Stimulated activated naive B cell treated with anti-CD40 and anti-IgM and Interleukin-4, amounts not matched to agents 10 μg/mL and 1 μg/mL and 100 μg/mL, for 72 hours (primary cell): ENCODE data around the gene KRT39.

Source experiments
- ATAC-seq, 2 donors: fragments of 150-1000 bp; cut with Tn5 transposase; replicated peaks; 2 replicates each; pipeline ENCODE4 v1.10.0; 2021; ENCODE audit warnings: moderate library complexity in 1 of 2
- DNase-seq: peaks from one replicate; pipeline ENCODE4 v3.0.0; 2021
- H3K27ac Mint-ChIP-seq: one replicate; pipeline ENCODE4 v1.8.0; 2022; ENCODE audit warnings: mild to moderate bottlenecking, mixed read lengths
- H3K27me3 Mint-ChIP-seq, 2 donors: one replicate each; pipeline ENCODE4 v1.8.0; 2022; ENCODE audit warnings: mixed read lengths in 2 of 2
- H3K36me3 Mint-ChIP-seq, 2 donors: one replicate each; pipeline ENCODE4 v1.8.0; 2022; ENCODE audit warnings: mixed read lengths in 2 of 2, mild to moderate bottlenecking in 1 of 2
- H3K4me1 Mint-ChIP-seq, 2 donors: one replicate each; pipeline ENCODE4 v1.8.0; 2022; ENCODE audit warnings: mixed read lengths in 2 of 2, mild to moderate bottlenecking in 1 of 2
- H3K4me3 Mint-ChIP-seq, 2 donors: one replicate each; pipeline ENCODE4 v1.8.0; 2022; ENCODE audit warnings: mild to moderate bottlenecking in 2 of 2, mixed read lengths in 2 of 2, moderate library complexity in 1 of 2
- H3K9me3 Mint-ChIP-seq, 2 donors: one replicate each; pipeline ENCODE4 v1.8.0; 2022; ENCODE audit warnings: mixed read lengths in 2 of 2, mild to moderate bottlenecking in 1 of 2

Gene KRT39

DNA sequence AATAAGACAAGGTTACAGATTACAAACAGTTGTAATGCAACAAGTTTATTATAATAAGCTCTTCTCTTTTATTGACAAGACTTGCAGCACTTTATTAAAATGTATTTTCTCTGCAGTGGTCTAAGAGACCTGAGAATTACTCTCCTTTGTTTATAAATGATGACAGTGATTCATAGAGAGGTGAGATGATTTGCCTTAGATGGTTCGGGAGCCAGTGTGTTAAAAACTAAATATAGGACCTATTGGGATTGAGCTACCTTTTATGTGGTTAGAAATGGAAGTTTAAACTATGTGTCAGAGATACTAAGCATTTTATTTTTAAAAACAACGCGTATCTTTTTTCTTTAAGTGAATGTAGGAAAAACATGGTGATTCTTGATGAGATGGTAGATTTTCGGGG, 30.1 kb upstream of the KRT39 start:
- ATAC-seq (no peak), DNase-seq (no peak)
- no peaks in the 10 kb centered on the region for H3K9me3 Mint-ChIP-seq
- no peak overlapping the region for H3K27ac Mint-ChIP-seq
- peaks cover 0 to 2% of the 10 kb centered on the region in 2 donors for H3K36me3 Mint-ChIP-seq
- H3K4me1 Mint-ChIP-seq, result no peaks in the 10 kb centered on the region
- H3K4me3 Mint-ChIP-seq, result no peak overlapping the region
- H3K27me3 Mint-ChIP-seq, result peaks cover 31 to 49% of the 10 kb centered on the region in 2 donors

DNA sequence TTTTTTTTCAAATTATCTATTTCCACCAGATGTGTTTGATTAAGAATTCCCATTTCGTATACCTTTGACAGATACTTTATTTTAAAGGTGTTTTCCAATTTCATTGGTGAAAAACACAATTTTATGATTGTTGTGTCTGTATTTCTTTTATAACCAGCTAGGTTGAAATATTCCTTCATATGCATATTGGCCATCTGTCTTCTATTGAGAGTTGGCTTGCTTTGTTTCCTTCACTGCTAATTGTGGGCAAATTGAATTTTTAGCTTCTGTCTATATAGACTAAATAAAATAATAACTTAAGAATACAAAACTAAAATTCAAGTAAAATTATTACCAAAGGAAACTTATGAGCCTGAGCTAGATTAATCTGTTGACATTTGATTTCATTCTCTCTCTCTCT, 28.4 kb upstream of the KRT39 start:
- ATAC-seq (no peak), DNase-seq (no peak)
- Mint-ChIP-seq H3K9me3 (no peaks in the 10 kb centered on the region), H3K4me3 (no peak overlapping the region), H3K27me3 (peaks cover 34 to 54% of the 10 kb centered on the region in 2 donors), H3K4me1 (no peaks in the 10 kb centered on the region), H3K36me3 (peaks cover 0 to 2% of the 10 kb centered on the region in 2 donors), H3K27ac (no peak overlapping the region)

DNA sequence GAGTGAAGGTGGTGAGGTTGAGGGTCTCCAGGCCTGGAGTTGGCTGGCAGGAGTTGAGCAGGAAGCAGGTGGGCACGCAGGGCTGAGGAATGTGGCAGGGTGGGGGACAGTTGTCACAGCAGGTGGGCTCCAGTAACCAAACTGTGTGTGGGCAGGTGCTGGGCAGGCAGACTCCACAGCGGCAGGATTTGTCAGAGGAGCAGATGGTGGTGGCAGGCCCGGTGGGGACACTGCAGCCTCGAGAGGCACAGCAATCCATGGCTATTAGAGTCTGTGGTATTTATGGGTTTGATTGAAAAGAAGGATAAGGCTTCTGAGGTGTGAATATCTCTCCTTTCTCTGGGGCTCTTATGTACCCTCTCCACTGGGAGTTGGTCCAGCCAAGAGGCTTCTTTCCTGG, 27.1 kb upstream of the KRT39 start, which contains the start of gene KRTAP3-3:
Gene KRTAP3-3, minus strand, starts transcription at position 326 of the 400 bp plus-strand sequence. Its CDS starts 67 bp downstream, at position 259.
- Mint-ChIP-seq H3K9me3 (no peaks in the 10 kb centered on the region), H3K4me3 (no peak within 1 kb of the TSS), H3K27me3 (peaks cover 27 to 47% of the 10 kb centered on the region in 2 donors), H3K27ac (no peak within 1 kb of the TSS), H3K36me3 (peaks cover 0 to 2% of the 10 kb centered on the region in 2 donors), H3K4me1 (no peaks in the 10 kb centered on the region)
- ATAC-seq (no peak), DNase-seq (no peak)

DNA sequence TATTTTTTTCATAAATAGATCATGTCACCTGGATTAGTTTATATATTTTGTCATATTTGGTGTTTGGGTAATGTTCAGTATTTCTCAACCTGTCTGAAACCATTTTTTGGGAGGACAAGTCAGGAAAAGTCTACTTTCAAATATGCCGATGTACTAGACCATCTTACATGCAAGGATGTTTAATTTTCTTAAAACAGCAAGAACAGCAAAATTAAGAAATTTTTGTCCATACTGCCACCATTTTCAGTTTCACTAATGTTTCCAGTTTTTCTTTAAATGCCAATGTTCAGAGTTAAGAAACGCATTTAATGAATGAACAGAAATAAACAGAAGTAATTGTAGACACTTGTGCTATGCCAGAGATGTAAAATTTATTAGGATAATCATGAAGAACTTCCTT, 26.3 kb upstream of the KRT39 start:
- no peak overlapping the region for H3K4me3 Mint-ChIP-seq
- H3K4me1 Mint-ChIP-seq, result no peaks in the 10 kb centered on the region
- H3K27me3 Mint-ChIP-seq, result peaks cover 27 to 43% of the 10 kb centered on the region in 2 donors
- no peaks in the 10 kb centered on the region for H3K9me3 Mint-ChIP-seq
- no peak for DNase-seq
- H3K36me3 Mint-ChIP-seq, result peaks cover 0 to 2% of the 10 kb centered on the region in 2 donors
- no peak overlapping the region for H3K27ac Mint-ChIP-seq
- ATAC-seq, result no peak

- no peak for DNase-seq
- Mint-ChIP-seq H3K27ac (no peak overlapping the region), H3K36me3 (peaks cover 0 to 2% of the 10 kb centered on the region in 2 donors), H3K9me3 (no peaks in the 10 kb centered on the region), H3K4me3 (no peak overlapping the region), H3K27me3 (peaks cover 25 to 40% of the 10 kb centered on the region in 2 donors), H3K4me1 (peaks cover 1 to 3% of the 10 kb centered on the region in 2 donors)
- ATAC-seq, result no peak
Observed at GRCh38 chr17:40992666-40993065, 25.9 kb upstream of the KRT39 start.

- Mint-ChIP-seq H3K27ac (no peak overlapping the region), H3K36me3 (no peaks in the 10 kb centered on the region), H3K4me3 (no peak overlapping the region), H3K4me1 (peaks cover 3 to 7% of the 10 kb centered on the region in 2 donors), H3K9me3 (no peaks in the 10 kb centered on the region), H3K27me3 (peaks cover 14 to 20% of the 10 kb centered on the region in 2 donors)
- DNase-seq, result no peak
- ATAC-seq, result no peak
Observed at GRCh38 chr17:40986920-40987319, 20.2 kb upstream of the KRT39 start.

DNA sequence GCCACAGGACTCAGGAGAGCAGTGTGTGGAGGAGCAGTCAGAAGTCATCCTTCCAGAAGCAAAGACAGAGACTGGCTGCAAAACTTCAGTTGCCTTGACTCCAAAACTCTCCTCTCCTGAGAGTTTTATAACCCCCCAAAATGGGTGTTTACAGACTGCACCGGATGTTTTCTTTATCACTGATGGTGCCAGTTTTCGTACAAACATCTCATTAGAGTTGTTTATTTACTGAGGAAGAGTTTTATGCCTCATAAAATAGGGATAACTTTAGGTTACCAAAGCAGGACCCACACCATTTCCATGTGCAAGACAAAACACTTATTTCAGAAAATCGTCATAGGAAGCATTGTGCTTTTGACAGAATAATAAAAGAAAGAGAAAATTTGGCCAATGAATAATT, 17.5 kb upstream of the KRT39 start, which contains the start of gene KRT40:
Gene KRT40, minus strand, starts transcription at position 101 of the 400 bp plus-strand sequence. Its CDS starts 53 bp downstream, at position 48.
- no peaks in the 10 kb centered on the region for H3K9me3 Mint-ChIP-seq
- no peaks in the 10 kb centered on the region for H3K36me3 Mint-ChIP-seq
- no peak within 1 kb of the TSS for H3K27ac Mint-ChIP-seq
- no peak for ATAC-seq
- no peak for DNase-seq
- H3K27me3 Mint-ChIP-seq, result peaks cover 15 to 16% of the 10 kb centered on the region in 2 donors
- H3K4me1 Mint-ChIP-seq, result peaks cover 3 to 7% of the 10 kb centered on the region in 2 donors
- H3K4me3 Mint-ChIP-seq, result no peak within 1 kb of the TSS

GRCh38 chr17:40981115-40981514, 14.4 kb upstream of the KRT39 start:
- peaks cover 20 to 23% of the 10 kb centered on the region in 2 donors for H3K27me3 Mint-ChIP-seq
- no peaks in the 10 kb centered on the region for H3K4me1 Mint-ChIP-seq
- H3K4me3 Mint-ChIP-seq, result no peak overlapping the region
- ATAC-seq (no peak), DNase-seq (no peak)
- no peaks in the 10 kb centered on the region for H3K36me3 Mint-ChIP-seq
- no peak overlapping the region for H3K27ac Mint-ChIP-seq
- no peaks in the 10 kb centered on the region for H3K9me3 Mint-ChIP-seq

- no peak for ATAC-seq
- Mint-ChIP-seq H3K27ac (no peak overlapping the region), H3K4me3 (no peak overlapping the region), H3K36me3 (no peaks in the 10 kb centered on the region), H3K4me1 (no peaks in the 10 kb centered on the region), H3K9me3 (no peaks in the 10 kb centered on the region), H3K27me3 (peaks cover 20 to 25% of the 10 kb centered on the region in 2 donors)
- DNase-seq, result no peak
Observed at GRCh38 chr17:40980596-40980995, 13.8 kb upstream of the KRT39 start.

DNA sequence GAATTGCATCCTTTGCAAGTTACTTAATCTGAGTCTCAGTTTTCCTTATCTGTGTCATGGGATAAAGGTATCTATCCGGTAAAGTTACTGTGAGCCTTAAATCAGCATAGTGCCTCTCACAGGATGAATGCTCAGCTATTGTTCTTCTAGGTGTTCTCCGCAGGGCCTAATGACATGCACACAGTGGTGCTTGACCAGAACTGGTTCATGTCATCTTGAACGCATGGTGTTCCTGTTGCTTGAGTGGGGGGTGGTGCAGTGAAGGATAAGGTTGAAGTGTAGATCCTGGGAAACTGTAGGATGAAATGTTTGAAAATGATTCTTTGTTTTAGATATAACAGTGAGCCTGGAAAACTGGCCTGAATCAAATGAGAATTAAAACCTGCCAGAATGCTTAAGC, 13.4 kb upstream of the KRT39 start:
- Mint-ChIP-seq H3K9me3 (no peaks in the 10 kb centered on the region), H3K4me1 (no peaks in the 10 kb centered on the region), H3K36me3 (no peaks in the 10 kb centered on the region), H3K27ac (no peak overlapping the region), H3K27me3 (peaks cover 23 to 29% of the 10 kb centered on the region in 2 donors), H3K4me3 (no peak overlapping the region)
- ATAC-seq, result no peak
- DNase-seq, result no peak

- no peak for DNase-seq
- Mint-ChIP-seq H3K27ac (no peak overlapping the region), H3K36me3 (no peaks in the 10 kb centered on the region), H3K4me3 (no peak overlapping the region), H3K27me3 (peaks cover 20 to 38% of the 10 kb centered on the region in 2 donors), H3K9me3 (no peaks in the 10 kb centered on the region), H3K4me1 (no peaks in the 10 kb centered on the region)
- no peak for ATAC-seq
Observed at GRCh38 chr17:40978575-40979151, 11.9 kb upstream of the KRT39 start.

GRCh38 chr17:40975516-40975915, 8.8 kb upstream of the KRT39 start:
- DNase-seq (no peak), ATAC-seq (no peak)
- Mint-ChIP-seq H3K4me1 (no peaks in the 10 kb centered on the region), H3K4me3 (no peak overlapping the region), H3K9me3 (no peaks in the 10 kb centered on the region), H3K27me3 (peaks cover 13 to 40% of the 10 kb centered on the region in 2 donors), H3K36me3 (no peaks in the 10 kb centered on the region), H3K27ac (no peak overlapping the region)

DNA sequence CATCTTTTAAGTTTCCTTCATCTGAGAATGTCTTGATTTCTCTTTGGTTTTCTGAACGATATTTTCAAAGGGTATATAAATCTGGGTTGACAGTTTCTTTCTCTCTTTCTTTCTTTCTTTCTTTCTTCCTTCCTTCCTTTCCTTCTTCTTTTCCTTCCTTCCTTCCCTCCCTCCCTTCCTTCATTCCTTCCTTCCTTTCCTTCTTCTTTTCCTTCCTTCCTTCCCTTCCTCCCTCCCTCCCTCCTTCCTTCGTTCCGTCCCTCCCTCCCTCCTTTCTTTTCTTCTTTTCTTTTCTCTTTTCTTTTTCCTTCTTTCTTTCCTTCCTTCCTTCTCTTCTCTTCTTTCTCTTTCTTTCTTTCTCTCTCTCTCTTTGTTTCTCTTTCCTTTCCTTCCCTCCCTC, 7.6 kb upstream of the KRT39 start:
- peaks cover 9 to 46% of the 10 kb centered on the region in 2 donors for H3K27me3 Mint-ChIP-seq
- ATAC-seq (no peak), DNase-seq (no peak)
- H3K27ac Mint-ChIP-seq, result no peak overlapping the region
- no peaks in the 10 kb centered on the region for H3K36me3 Mint-ChIP-seq
- H3K4me3 Mint-ChIP-seq, result no peak overlapping the region
- H3K4me1 Mint-ChIP-seq, result no peaks in the 10 kb centered on the region
- no peaks in the 10 kb centered on the region for H3K9me3 Mint-ChIP-seq

DNA sequence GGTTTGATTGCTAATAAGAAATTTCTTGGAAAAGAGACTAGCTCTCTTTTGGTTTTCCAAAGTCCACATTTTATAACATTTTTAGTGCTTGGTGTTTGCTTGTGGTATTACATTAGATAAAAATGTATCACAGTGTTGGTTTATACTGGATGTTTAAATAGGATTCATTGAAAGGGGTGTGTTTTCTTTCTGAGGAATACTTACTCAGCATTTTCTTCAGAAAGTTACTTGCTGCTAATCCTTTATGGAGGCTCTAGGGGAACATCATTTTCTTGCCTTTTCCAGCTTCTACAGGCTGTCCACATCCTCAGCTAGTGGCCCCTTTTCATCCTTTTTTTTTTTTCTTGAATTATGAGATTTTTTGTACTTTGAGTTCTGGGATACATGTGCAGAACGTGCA, 834 bp upstream of the KRT39 start:
- Mint-ChIP-seq H3K4me1 (peaks cover 0 to 3% of the 10 kb centered on the region in 2 donors), H3K9me3 (peaks cover 2 to 3% of the 10 kb centered on the region in 2 donors), H3K27me3 (peaks cover 4 to 35% of the 10 kb centered on the region in 2 donors), H3K27ac (no peak overlapping the region), H3K4me3 (no peak overlapping the region), H3K36me3 (no peaks in the 10 kb centered on the region)
- no peak for ATAC-seq
- DNase-seq, result no peak

- peaks cover 0 to 3% of the 10 kb centered on the region in 2 donors for H3K4me1 Mint-ChIP-seq
- DNase-seq (no peak), ATAC-seq (no peak)
- H3K36me3 Mint-ChIP-seq, result no peaks in the 10 kb centered on the region
- peaks cover 2 to 3% of the 10 kb centered on the region in 2 donors for H3K9me3 Mint-ChIP-seq
- H3K27me3 Mint-ChIP-seq, result peaks cover 4 to 33% of the 10 kb centered on the region in 2 donors
- H3K4me3 Mint-ChIP-seq, result no peak overlapping the region
- H3K27ac Mint-ChIP-seq, result no peak overlapping the region
Observed at GRCh38 chr17:40963838-40964237, 2.9 kb downstream of the KRT39 start.
